ENCODE data around the gene C2CD2.

GRCh38 chr21:41888749-41889376 is 65.0 kb downstream of the C2CD2 start:
- TF ChIP-seq CTCF (conservative IDR thresholded peaks at IDR 0.05; ENCODE audit: low read length) = no peak
- TF ChIP-seq EZH2phosphoT487 (IDR thresholded peaks at IDR 0.05; ENCODE audit: borderline replicate concordance) = no peak
